GM18909 (cell line): ENCODE results near the gene MICU1.
"Not testable (repeated sequence)": the region's sequence is repeated elsewhere in the genome, so short reads cannot be mapped to it uniquely, and the experiment has no call there.

Experiments
- ATAC-seq: cut with Tn5 transposase; IDR thresholded peaks from one replicate; pipeline ENCODE4 v1.9.1; 2021; ENCODE audit warnings: mild to moderate bottlenecking; ENCODE audit not compliant: unreplicated experiment, poor library complexity

Gene MICU1

DNA sequence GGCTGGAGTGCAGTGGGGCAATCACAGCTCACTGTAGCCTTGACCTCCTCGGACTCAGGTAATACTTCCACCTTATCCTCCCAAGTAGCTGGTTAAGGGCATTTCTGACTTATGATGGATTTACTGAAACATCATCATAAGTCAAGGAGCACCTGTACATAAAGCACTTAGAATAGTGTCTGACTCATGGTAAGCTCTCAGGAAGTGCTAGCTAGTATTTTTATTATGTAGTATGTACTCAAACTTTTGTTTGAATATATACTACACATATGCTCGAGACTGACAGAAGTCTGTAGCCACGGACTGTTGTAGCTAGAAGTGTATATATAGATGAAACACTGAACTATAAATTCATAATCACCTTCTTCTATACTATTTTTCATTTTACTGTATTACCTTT is 163.6 kb downstream of the MICU1 start:
- ATAC-seq = no peak

DNA sequence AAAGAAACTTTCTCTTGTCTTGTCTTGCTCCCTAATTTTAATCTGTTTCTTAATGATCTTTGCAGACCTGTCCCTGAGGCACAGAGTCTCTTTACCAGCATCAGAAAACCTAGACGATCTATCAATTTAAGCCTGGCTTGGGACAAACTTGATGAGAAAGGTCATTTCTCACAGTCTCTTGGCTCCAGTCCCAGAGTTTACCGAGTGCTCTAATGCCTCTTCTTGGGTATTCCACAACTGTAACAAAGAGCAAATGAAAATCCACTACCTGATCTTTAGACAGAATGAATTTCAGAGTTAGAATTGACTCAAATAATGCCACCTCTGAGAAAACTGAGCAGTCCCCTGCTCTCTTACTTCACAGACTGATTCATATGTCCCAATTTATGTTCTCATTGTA is 164.8 kb downstream of the MICU1 start:
- ATAC-seq = no peak

DNA sequence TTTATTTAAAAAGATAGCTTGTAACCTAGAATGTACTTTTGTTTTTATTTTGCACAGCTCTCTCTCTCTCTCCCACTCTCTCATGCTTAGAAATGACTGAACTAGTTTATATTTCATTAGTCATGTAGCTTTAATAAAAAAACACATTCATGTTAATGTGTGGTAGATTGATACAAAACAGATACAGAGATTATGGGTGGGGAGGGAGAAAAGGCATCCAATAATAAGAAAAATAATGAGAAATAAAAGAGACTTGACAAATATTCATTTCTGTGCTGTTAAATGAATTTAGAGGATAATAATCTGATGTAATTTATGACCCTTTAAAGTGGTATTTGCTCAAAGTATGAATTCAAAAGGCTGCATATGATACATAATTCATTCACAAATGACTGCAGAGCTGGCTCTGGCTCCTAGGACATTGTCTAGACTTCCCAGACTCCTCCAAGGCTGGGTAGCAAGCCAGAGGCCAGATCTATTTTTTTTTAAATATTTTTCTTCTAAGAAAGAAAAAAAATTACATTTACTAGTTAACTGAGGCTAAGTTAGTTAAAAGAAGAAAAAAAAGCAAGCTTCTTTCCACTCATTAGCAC is 165.5 kb downstream of the MICU1 start:
- ATAC-seq = no peak

DNA sequence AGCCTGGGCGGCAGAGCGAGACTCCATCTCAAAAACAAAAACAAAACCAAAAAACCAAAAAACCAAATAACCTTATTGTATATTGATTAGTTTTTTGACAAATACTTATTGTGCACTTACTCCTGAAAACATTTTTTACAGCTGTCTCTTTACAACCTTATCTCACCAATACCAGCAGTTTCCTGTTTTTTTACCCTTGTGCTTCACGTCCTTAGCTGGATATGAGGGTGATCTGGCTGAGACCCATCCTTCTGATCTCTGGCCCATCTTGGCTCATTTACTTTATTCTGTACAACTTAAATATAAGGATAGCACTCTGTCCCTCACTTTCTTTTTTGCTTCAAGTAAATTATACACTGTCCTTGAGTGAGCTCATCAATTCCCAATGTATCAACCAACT is 166.6 kb downstream of the MICU1 start:
- no peak for ATAC-seq

DNA sequence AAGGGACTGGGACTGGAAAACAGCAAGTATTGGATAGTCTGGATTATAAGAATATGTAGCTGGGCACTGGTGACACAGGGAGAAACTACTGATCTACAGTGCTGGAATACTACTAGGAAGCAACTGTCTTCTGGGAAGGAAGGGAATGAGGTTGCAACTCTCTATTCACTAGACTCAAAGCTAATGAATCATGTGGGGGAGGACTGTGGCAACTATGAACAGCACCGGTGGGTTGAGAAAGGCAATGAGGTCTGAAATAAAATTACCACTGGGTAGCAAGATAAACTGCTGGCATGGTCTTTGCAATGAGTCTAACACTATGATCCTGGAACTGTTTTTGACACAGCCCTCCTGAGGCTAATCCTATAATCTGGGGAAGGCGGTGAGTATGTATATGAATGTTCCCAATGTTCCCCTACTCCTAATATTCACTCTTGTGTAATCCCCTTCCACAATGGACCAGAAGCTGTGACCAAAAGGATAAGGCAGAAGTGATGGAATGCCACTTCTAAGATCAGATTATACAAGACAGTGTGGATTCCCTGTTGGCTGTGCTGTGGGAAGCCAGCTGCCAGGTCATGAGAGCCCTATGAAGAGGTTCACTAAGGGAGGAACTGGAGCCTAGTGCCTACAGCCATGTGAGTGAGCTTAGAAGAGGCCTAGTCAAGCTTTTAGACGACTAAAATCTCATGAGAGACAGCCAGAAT is 169.8 kb downstream of the MICU1 start:
- no peak for ATAC-seq

DNA sequence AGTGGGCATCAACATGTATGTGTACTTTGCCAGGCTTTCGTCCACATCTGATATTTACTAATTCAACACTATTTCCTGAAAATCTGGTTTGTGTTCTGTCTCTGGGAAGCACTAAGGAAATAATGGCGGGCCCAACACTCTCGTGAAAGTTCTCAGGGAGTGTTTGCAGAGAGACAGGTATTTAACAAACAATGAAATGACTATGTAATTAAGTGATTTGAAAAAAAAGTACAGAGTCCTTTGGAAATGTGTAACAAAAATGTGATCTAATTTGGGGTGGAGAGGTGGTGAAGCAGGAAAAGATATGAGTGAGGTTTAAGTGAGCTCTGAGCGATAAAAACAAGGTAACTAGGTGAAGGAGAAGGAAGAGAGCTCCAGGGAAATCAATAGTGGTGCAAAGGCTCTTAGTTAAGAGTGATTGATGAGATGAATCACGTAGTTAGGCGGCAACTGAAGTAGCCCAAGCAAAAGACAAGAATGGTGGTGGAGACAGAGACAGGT is 175.9 kb downstream of the MICU1 start:
- ATAC-seq = no peak

DNA sequence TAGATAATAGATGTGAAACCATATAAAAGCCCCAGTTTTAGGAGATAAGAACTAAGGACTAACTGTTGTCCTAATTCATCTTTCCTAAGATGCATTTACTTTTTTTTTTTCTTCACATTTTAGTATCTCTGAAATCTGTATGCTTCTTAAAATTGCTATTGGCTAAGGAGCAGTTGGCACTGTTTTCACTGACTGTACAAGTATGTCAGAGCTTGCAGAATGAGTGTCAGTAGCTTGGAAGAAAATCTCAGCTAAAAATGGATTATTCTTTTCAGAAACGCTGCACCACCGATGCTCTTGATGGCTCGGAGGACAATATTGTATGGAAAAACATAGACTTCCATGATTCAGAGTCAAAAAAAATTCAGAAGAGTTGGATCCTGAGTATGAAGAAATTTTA is 180.0 kb downstream of the MICU1 start:
- no peak for ATAC-seq

DNA sequence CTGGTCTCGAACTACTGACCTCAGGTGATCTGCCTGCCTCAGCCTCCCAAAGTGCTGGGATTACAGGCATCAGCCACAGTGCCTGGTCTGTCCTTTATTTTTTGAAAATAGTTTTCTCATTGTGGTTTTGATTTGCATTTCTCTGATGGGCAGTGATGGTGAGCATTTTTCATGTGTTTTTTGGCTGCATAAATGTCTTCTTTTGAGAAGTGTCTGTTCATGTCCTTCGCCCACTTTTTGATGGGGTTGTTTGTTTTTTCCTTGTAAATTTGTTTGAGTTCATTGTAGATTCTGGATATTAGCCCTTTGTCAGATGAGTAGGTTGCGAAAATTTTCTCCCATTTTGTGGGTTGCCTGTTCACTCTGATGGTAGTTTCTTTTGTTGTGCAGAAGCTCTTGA is 182.9 kb downstream of the MICU1 start:
- not testable (repeated sequence) for ATAC-seq

DNA sequence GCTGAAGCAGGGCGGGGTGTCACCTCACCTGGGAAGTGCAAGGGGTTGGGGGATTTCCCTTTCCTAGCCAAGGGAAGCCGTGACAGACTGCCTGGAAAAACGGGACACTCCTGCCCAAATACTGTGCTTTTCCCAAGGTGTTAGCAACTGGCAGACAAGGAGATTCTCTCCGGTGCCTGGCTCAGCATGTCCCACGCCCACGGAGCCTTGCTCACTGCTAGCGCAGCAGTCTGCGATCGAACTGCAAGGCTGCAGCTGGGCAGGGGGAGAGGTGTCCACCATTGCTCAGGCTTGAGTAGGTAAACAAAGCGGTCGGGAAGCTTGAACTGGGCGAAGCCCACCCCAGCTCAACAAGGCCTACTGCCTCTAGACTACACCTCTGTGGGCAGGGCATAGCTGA is 190.3 kb downstream of the MICU1 start:
- no peak for ATAC-seq

DNA sequence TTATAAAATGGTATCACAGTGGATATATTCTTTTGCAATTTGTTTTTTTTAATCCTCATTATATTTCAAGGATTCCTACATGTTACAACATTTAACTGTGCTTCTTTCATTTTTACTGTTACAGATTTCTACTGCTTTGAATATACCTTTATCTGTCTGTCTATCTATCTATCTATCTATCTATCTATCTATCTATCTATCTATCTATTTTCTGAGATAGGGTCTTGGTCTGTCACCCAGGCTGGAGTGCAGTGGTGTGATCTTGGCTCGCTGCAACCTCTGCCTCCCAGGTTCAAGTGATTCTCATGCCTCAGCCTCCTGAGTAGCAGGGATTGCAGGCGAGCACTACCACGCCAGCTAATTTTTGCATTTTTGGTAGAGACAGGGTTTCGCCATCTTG is 194.9 kb downstream of the MICU1 start:
- ATAC-seq = not testable (repeated sequence)

DNA sequence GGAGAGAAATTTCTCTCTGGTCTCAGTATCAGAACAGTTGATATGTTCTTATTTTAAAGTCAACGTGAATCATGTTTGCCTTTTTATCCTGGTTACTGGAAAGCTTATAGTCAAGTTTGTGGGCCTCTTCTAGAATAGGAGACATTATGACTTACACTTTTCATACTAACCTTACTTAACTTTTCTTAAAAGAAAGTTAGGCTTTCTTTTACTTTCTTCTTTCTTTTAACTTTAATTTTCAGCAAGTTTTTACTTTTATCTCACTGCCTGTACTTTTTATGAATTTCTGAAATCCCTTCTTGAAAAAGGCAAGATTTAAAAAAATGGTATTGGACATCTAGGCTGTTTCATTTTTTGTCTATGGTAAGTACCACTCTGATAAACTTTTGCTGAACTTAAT is 195.9 kb downstream of the MICU1 start:
- no peak for ATAC-seq

DNA sequence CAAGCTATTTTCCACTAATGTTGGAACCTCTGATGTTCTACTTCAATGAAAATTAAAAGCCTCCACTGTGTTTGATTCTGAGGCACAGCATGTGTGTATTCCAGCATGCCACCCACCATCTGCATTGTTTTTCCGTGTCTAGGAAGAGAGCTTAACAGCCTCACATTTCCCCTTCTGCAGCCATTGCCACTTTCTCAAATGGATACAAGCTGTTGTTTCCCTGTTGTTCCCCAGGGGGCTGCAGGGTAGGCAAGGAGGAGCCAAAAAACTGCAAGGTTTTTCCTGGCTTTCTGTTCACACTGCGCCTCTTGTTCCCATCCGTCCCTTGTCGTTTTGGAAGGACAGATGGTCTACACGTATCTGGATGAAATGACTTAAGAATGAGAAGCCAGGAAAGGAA is 198.9 kb downstream of the MICU1 start:
- no peak for ATAC-seq

DNA sequence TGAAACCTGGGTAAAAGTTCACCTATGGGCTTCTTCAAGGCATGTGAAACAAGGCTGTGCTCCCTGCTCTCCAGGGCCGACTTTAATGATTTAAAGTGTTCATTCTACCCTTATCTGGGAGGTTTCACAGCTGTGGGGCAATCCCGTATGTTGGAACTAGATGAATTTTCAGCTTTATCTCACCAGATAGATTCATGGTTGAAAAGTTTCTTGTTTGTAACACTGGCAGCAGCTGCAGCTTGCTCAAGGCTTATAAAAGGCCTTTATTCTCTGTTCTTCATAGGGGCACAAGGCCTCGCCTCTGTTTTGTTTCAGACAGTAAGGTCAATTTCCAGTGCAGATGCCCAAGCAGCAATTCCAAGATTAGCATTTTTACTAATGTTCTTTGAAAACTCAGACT is 200.7 kb downstream of the MICU1 start:
- no peak for ATAC-seq

DNA sequence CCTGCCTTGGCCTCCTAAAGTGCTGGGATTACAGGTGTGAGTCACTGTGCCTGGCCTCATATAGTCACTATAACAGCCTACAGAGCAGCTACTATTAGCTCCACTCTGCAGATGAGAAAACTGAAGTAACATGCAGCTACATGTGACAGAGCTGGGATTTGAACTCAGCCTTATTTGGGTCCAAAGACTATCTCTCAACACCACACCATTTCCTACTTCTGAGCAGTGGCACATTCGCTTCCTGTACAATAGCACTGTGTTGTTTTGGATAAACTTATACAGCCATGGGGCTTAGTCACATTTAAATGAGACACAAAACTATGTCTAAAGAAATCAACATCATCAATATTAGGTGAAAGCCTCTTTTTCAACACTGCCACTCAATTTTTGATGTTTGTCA is 201.3 kb downstream of the MICU1 start:
- no peak for ATAC-seq

DNA sequence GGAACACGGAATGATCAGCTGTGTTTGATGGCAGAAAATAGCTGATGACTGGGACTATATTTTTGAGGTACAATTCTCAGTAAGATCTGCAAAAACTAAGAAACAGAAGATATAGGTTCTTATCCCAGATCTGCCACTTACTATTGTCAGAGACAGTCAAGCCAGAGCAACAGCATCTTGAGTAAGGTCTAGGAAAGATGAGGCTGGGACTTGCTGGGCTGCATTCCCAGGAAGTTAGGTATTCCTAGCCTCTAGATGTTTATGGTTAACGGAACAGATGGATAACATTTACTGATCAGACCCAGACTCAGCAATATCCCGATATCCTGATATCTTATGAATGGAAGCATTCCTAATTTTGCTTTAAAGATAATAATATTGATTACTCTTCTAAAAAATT is 202.5 kb downstream of the MICU1 start:
- ATAC-seq = no peak

DNA sequence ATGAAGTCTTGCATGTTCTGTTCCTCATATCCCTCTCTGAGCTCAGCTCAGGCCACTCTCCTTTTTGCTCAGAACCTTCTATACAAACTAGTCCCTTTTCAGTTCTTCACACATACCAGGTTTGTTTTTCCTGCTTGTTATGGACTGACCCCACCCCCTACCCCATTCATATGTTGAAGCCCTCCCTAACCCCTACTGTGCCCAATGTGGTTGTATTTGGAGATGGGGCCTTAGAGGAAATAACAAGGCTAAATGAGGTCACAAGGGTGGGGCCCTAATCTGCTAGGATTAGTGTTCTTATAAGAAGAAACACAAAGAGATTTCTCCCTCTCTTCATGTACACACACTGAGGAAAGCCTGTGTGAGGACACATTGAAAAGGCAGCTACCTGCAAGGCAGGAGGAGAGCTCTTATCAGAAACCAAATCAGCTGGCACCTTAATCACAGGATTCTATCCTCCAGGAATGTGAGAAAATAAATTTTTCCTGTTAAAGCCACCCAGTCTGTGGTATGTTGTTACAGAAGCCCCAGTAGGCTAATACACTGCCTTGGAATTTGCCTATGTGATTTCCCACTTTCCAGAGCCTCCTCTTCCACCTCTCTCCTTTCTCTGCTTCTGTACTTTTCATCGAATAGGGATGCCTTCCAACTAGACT is 203.9 kb downstream of the MICU1 start:
- ATAC-seq = no peak

DNA sequence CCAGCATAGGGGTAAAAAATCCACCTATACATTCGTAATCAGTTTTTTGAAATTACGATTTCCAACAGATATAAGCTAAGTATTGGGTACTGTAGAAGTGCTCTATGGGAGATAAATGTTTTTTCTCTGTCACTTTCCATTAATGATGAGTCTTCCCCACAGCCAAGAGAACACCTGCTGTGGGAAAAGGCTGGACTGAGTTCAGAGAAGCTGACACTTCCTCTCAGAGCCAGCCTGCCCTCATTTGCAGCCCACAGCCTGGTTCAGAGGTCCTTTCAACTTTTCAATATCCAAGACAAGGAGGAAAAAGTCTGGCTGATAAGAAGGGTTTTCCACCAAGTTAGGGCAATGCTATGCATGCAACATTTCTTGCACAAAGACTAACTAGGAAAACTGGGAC is 206.6 kb downstream of the MICU1 start:
- ATAC-seq = no peak

DNA sequence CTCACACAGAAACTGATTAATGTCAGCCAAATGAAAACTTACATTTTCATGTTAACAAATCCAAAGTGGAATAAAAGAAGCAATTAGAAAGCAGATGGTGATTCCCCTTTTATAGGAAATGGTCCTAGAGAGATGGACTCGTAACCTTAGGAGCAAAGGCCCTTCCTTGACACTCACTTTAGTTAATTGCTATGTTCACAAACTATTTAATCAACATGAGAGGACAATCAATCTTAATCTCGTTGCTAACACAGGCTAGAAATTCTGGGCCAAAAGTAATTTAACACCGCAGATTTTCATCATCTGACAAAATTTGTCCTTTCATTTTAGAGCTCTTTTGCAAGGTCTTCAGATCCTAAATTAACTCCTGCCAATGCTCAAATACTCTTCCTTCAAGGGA is 207.2 kb downstream of the MICU1 start:
- ATAC-seq = no peak

DNA sequence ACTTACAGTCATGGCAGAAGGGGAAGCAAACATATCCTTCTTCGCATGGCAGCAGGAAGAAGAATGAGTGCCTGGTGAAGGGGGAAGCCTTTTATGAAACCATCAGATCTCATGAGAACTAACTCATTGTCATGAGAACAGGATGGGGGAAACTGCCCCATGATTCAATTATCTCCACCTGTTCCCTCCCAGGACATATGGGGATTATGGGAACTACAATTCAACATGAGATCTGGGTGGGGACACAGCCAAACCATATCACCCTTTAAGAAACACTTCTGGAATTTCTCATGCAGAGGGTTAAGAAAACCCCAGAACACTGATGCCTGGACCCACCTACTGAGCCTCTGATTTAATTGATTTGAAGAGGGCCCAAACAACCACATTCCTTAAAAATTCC is 207.9 kb downstream of the MICU1 start:
- no peak for ATAC-seq

DNA sequence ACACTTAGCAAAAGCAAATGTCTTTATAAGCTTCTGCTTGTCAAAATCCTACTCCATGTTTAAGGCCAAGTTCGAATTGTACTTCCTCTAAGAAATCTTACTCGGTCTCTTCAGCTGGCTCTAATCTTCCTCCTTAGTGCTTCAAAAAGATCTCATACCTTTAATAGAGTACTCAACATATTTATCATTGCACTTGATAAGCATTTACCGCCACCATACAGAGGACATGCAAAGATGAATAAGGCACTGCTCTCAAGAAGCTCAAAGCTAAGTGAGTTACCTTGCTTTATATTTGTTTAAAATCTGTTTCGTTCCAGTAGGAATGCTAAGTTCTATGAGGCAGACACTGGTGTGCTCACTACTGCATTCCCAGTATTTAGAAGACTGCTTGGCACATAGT is 209.2 kb downstream of the MICU1 start:
- no peak for ATAC-seq

DNA sequence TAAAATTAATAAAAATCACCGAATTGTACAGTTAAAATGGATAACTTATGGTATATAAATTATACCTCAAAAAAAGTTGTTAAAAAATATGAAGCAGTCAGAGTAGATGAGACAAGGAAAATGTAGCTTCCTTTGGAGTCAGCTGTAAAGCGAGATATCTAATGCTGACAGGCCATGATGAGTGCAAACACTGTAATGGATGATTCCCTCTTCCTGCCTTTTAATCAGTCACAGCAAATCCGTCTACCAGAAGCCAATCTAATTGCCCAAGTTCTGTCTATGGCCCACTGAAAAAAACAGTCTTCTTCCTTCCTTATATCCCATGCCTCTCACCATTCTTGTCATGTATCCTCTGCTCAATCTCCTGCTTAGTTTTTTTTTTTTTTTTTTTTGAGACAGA is 211.2 kb downstream of the MICU1 start:
- no peak for ATAC-seq

DNA sequence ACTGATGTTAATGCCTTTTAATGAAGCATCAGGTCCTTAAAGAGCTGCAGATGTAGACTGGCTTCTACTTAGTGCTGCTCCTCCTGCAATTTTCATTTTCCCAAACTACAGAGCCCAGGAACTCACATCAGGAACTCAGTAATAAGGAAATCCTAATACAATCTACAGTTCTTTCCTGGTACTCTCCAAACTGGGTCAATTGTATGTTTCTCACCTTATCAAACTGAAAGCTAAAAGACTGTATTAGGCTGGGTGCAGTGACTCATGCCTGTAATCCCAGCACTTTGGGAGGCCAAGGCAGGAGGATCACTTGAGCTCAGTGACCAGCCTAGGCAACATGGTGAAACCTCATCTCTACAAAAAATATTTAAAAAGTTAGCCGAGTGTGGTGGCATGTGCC is 216.7 kb downstream of the MICU1 start:
- ATAC-seq = no peak
